HL-60 (cell line): ENCODE results near the gene FDXACB1.

Experiments
- DNase-seq, 2 experiments: peaks; one replicate each; pipeline ENCODE4 v3.0.0-alpha.2; 2010 to 2020; ENCODE audit warnings: low read depth in 1 of 2, low spot score in 1 of 2
- H3K27ac ChIP-seq: fragments of 250-450 bp; sonication (Bioruptor Pico); replicated peaks from 2 replicates; pipeline ENCODE4 v1.5.1; 2020; ENCODE audit warnings: mild to moderate bottlenecking, moderate library complexity
- H3K27me3 ChIP-seq: fragments of 250-450 bp; sonication (Bioruptor Pico); 2 replicates; pipeline ENCODE4 v1.5.1; 2021; ENCODE audit warnings: mild to moderate bottlenecking, moderate library complexity; ENCODE audit not compliant: insufficient read depth, poor library complexity, severe bottlenecking
- H3K4me3 ChIP-seq: replicated peaks from 2 replicates; pipeline ENCODE4 v1.5.1; 2011; ENCODE audit warnings: mild to moderate bottlenecking, control low read depth, low read length; ENCODE audit not compliant: insufficient read depth
- GABPA ChIP-seq: IDR thresholded peaks from 2 replicates; pipeline ENCODE4 v1.6.1; 2012; ENCODE audit warnings: low read depth
- POLR2AphosphoS5 ChIP-seq: IDR thresholded peaks from 2 replicates; pipeline ENCODE4 v1.6.1; 2012; ENCODE audit warnings: low read depth
- SPI1 ChIP-seq: IDR thresholded peaks from 2 replicates; pipeline ENCODE4 v1.6.1; 2012; ENCODE audit warnings: low read depth, mild to moderate bottlenecking, borderline replicate concordance
- TF ChIP-seq, protein P1 (sequence below): IDR thresholded peaks from 2 replicates; pipeline ENCODE4 v1.6.1; 2012; ENCODE audit warnings: low read depth; ENCODE audit not compliant: insufficient replicate concordance
- TF ChIP-seq, protein P2 (sequence below): IDR thresholded peaks from one replicate; pipeline ENCODE4 v1.5.1; 2011; ENCODE audit warnings: low read length, control low read depth, inconsistent platforms; ENCODE audit not compliant: insufficient read depth

Gene FDXACB1

DNA sequence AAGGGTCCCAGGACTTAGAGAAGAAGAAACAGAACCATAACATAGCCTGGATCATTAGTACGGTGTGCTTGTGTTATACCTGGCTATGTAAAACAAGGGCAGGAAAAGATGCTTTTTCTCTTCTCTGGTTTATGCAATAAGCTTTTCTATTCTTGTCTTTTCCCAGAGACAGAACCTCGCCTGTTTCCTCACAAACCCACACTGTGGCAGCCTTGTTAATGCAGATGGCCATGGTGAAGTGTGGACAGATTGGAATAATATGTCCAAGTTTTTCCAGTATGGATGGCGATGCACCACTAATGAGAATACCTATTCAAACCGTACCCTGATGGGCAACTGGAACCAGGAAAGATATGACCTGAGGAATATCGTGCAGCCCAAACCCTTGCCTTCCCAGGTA lies 3.2 kb upstream of the FDXACB1 start:
- H3K27ac ChIP-seq: no peak overlapping the region
- no peak overlapping the region for H3K4me3 ChIP-seq
- no peaks in the 10 kb centered on the region for H3K27me3 ChIP-seq
- TF ChIP-seq, protein P1, sequence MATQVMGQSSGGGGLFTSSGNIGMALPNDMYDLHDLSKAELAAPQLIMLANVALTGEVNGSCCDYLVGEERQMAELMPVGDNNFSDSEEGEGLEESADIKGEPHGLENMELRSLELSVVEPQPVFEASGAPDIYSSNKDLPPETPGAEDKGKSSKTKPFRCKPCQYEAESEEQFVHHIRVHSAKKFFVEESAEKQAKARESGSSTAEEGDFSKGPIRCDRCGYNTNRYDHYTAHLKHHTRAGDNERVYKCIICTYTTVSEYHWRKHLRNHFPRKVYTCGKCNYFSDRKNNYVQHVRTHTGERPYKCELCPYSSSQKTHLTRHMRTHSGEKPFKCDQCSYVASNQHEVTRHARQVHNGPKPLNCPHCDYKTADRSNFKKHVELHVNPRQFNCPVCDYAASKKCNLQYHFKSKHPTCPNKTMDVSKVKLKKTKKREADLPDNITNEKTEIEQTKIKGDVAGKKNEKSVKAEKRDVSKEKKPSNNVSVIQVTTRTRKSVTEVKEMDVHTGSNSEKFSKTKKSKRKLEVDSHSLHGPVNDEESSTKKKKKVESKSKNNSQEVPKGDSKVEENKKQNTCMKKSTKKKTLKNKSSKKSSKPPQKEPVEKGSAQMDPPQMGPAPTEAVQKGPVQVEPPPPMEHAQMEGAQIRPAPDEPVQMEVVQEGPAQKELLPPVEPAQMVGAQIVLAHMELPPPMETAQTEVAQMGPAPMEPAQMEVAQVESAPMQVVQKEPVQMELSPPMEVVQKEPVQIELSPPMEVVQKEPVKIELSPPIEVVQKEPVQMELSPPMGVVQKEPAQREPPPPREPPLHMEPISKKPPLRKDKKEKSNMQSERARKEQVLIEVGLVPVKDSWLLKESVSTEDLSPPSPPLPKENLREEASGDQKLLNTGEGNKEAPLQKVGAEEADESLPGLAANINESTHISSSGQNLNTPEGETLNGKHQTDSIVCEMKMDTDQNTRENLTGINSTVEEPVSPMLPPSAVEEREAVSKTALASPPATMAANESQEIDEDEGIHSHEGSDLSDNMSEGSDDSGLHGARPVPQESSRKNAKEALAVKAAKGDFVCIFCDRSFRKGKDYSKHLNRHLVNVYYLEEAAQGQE: no peak
- TF ChIP-seq, protein P2, sequence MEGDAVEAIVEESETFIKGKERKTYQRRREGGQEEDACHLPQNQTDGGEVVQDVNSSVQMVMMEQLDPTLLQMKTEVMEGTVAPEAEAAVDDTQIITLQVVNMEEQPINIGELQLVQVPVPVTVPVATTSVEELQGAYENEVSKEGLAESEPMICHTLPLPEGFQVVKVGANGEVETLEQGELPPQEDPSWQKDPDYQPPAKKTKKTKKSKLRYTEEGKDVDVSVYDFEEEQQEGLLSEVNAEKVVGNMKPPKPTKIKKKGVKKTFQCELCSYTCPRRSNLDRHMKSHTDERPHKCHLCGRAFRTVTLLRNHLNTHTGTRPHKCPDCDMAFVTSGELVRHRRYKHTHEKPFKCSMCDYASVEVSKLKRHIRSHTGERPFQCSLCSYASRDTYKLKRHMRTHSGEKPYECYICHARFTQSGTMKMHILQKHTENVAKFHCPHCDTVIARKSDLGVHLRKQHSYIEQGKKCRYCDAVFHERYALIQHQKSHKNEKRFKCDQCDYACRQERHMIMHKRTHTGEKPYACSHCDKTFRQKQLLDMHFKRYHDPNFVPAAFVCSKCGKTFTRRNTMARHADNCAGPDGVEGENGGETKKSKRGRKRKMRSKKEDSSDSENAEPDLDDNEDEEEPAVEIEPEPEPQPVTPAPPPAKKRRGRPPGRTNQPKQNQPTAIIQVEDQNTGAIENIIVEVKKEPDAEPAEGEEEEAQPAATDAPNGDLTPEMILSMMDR: no peak
- TF ChIP-seq SPI1: no peak
- no peak for TF ChIP-seq POLR2AphosphoS5
- TF ChIP-seq GABPA: no peak
- no peak for DNase-seq

DNA sequence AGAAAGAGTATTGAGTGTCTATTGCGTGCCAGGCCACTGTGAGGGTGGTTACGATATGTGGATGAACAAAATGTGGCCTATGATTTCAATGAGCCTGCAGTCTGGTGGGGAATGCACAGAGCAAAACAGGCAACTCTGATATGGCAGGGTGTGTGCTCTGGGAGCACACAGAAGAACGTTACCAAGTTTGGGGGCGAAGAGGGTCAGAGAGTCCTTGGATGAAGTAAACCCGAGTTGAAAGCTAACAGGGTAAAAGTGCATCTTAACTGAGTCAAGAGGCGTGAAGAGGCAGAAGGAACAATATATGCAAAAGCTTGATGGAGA lies 634 bp upstream of the FDXACB1 start:
- Histone ChIP-seq H3K27ac (peak overlapping the region; percentile 93), H3K27me3 (no peaks in the 10 kb centered on the region), H3K4me3 (peak overlapping the region; percentile 71)
- DNase-seq: no peak
- TF ChIP-seq, protein P2: no peak
- TF ChIP-seq GABPA: no peak
- TF ChIP-seq, protein P1: no peak
- TF ChIP-seq POLR2AphosphoS5: no peak
- no peak for TF ChIP-seq SPI1

DNA sequence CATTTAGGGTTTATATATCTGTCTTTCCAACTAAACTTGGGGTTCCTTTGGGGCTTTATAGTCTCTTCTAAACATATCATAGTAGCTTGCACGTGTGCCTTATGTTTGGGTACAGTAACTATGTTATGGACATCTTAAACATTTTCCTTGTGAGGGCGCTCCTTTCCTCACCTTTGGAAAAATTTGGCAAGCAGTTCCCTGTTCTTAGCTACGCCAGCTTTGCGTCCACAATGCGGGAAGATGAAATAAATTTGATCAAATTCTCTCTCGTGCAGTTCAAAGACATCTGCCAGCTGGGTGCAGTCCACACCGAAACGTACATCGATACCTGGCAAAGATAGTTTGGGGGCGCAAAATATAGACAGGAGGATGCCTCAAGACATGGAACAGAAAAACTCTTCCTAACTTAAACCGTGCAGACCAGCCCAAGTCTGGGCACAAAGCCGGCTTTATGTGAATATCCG lies 548 bp downstream of the FDXACB1 start:
- DNase-seq: peak in 1 of 2 experiments; percentile 17
- H3K27me3 ChIP-seq: no peaks in the 10 kb centered on the region
- peak overlapping the region; percentile 71 for H3K4me3 ChIP-seq
- peak overlapping the region; percentile 93 for H3K27ac ChIP-seq
- TF ChIP-seq, protein P1: peak; percentile 22
- TF ChIP-seq SPI1: peak; percentile 3; the same call in 1 of the 2 replicates
- no peak for TF ChIP-seq POLR2AphosphoS5
